IMR-90 (cell line): ENCODE measurements around the gene PSMA7. TPM values are rescaled to one million over a fixed set of nuclear protein-coding genes. Genes with fewer than 3 reads are reported as not detected.
A peak's percentile ranks its signal among the peaks of the same experiment; 100 is the strongest.

Source experiments
- ATAC-seq: fragments of 200-7000 bp; cut with Tn5 transposase; 2 replicates; pipeline ENCODE4 v1.9.1; 2020; ENCODE audit warnings: low read depth, mild to moderate bottlenecking, moderate library complexity
- BruUV-seq: library from RNA; stranded (reverse); fragments of 400-500 nt; replicated peaks from 2 replicates; lab custom pipeline; 2021; lab: Mats Ljungman, UMichigan
- CTCF ChIA-PET: fragments of 300-600 bp; formaldehyde crosslinking; extraction: SDS; loops from one replicate; lab custom pipeline; 2021; ENCODE audit warnings: antibody characterized with exemption; lab: Yijun Ruan, JAX
- POLR2A ChIA-PET: fragments of 300-600 bp; sonication (Branson Sonifier 250); formaldehyde crosslinking; loops from one replicate; lab custom pipeline; 2022; ENCODE audit warnings: antibody characterized with exemption; ENCODE audit not compliant: unreplicated experiment; lab: Charles Lee
- DNase-seq: peaks from one replicate; pipeline ENCODE4 v3.0.0; 2013
- H2AFZ ChIP-seq: replicated peaks from 2 replicates; pipeline ENCODE3; 2013; ENCODE audit warnings: low read length, mild to moderate bottlenecking; ENCODE audit not compliant: poor library complexity
- H2AK5ac ChIP-seq: 2 replicates; pipeline ENCODE4 v1.6.1; 2013; ENCODE audit warnings: low read depth, low read length, inconsistent platforms
- H2AK9ac ChIP-seq: replicated peaks from 2 replicates; pipeline ENCODE3; 2013; ENCODE audit warnings: mild to moderate bottlenecking, low read depth, low read length, moderate library complexity; ENCODE audit not compliant: poor library complexity
- H2BK120ac ChIP-seq: 2 replicates; pipeline ENCODE4 v1.6.1; 2013; ENCODE audit warnings: low read depth, low read length, inconsistent platforms
- H2BK15ac ChIP-seq: 3 replicates; pipeline ENCODE4 v1.6.1; 2013; ENCODE audit warnings: low read depth, low read length, inconsistent platforms
- H2BK20ac ChIP-seq: 2 replicates; pipeline ENCODE4 v1.6.1; 2013; ENCODE audit warnings: low read depth, mild to moderate bottlenecking, inconsistent platforms, low read length, moderate library complexity
- H2BK5ac ChIP-seq: 2 replicates; pipeline ENCODE4 v1.6.1; 2013; ENCODE audit warnings: mild to moderate bottlenecking, low read depth, low read length, inconsistent platforms; ENCODE audit not compliant: poor library complexity, severe bottlenecking
- H3K14ac ChIP-seq: replicated peaks from 2 replicates; pipeline ENCODE4 v1.6.1; 2013; ENCODE audit warnings: low read depth, low read length, inconsistent platforms
- H3K18ac ChIP-seq: 2 replicates; pipeline ENCODE4 v1.6.1; 2013; ENCODE audit warnings: low read depth, low read length, control low read depth
- H3K23ac ChIP-seq: 2 replicates; pipeline ENCODE4 v1.6.1; 2013; ENCODE audit warnings: low read depth, low read length, inconsistent platforms
- H3K27ac ChIP-seq: 2 replicates; pipeline ENCODE4 v1.5.1; 2013; ENCODE audit warnings: mild to moderate bottlenecking, control low read depth, low read length; ENCODE audit not compliant: insufficient read depth
- H3K27me3 ChIP-seq: 2 replicates; pipeline ENCODE4 v1.6.1; 2013; ENCODE audit warnings: low read length; ENCODE audit not compliant: control insufficient read depth, insufficient read depth
- H3K36me3 ChIP-seq: 2 replicates; pipeline ENCODE4 v1.6.1; 2013; ENCODE audit warnings: low read length, mixed read lengths; ENCODE audit not compliant: control insufficient read depth, insufficient read depth
- H3K4ac ChIP-seq: 2 replicates; pipeline ENCODE4 v1.6.1; 2013; ENCODE audit warnings: low read depth, low read length, inconsistent platforms
- H3K4me1 ChIP-seq: 2 replicates; pipeline ENCODE4 v1.6.1; 2013; ENCODE audit warnings: low read length, mixed read lengths; ENCODE audit not compliant: control insufficient read depth, insufficient read depth
- H3K4me2 ChIP-seq: 2 replicates; pipeline ENCODE4 v1.6.1; 2013; ENCODE audit warnings: low read depth, mild to moderate bottlenecking, control low read depth, low read length, moderate library complexity
- H3K4me3 ChIP-seq: 2 replicates; pipeline ENCODE4 v1.5.1; 2013; ENCODE audit warnings: low read depth, mild to moderate bottlenecking, control low read depth, low read length, moderate library complexity; ENCODE audit not compliant: insufficient read depth
- H3K56ac ChIP-seq: 2 replicates; pipeline ENCODE4 v1.6.1; 2013; ENCODE audit warnings: low read length, inconsistent platforms; ENCODE audit not compliant: insufficient read depth; ENCODE audit errors: extremely low read depth
- H3K79me1 ChIP-seq, 2 experiments: 2 replicates each; pipeline ENCODE4 v1.6.1; 2013; ENCODE audit warnings: low read length in 2 of 2, inconsistent platforms in 1 of 2, low read depth in 1 of 2
- H3K9ac ChIP-seq: 2 replicates; pipeline ENCODE4 v1.6.1; 2013; ENCODE audit warnings: low read depth, low read length, control low read depth
- H3K9me1 ChIP-seq: 2 replicates; pipeline ENCODE4 v1.6.1; 2013; ENCODE audit warnings: low read length, inconsistent platforms; ENCODE audit not compliant: insufficient read depth
- H3K9me3 ChIP-seq: 2 replicates; pipeline ENCODE4 v1.6.1; 2013; ENCODE audit warnings: low read length; ENCODE audit not compliant: control insufficient read depth, insufficient read depth
- H4K20me1 ChIP-seq: 2 replicates; pipeline ENCODE4 v1.6.1; 2013; ENCODE audit warnings: low read length, inconsistent platforms; ENCODE audit not compliant: insufficient read depth
- H4K5ac ChIP-seq: 2 replicates; pipeline ENCODE4 v1.6.1; 2013; ENCODE audit warnings: mild to moderate bottlenecking, low read depth, low read length, control low read depth
- H4K8ac ChIP-seq, 2 experiments: 2 replicates each; pipeline ENCODE4 v1.6.1; 2013; ENCODE audit warnings: low read depth in 2 of 2, low read length in 2 of 2, control low read depth in 1 of 2, inconsistent platforms in 1 of 2
- H4K91ac ChIP-seq: 2 replicates; pipeline ENCODE4 v1.6.1; 2013; ENCODE audit warnings: low read depth, low read length, inconsistent platforms; ENCODE audit not compliant: insufficient read depth
- BHLHE40 ChIP-seq: fragments of 150-350 bp; IDR thresholded peaks from 2 replicates; pipeline ENCODE4 v1.6.1; 2016; ENCODE audit warnings: mild to moderate bottlenecking, low read depth, low read length
- CEBPB ChIP-seq: IDR thresholded peaks from 2 replicates; pipeline ENCODE4 v1.6.1; 2012; ENCODE audit warnings: low read depth, low read length, improper control_type of control experiment
- CHD1 ChIP-seq: IDR thresholded peaks from 2 replicates; pipeline ENCODE4 v1.6.1; 2012; ENCODE audit warnings: low read depth, low read length, improper control_type of control experiment
- CTCF ChIP-seq: conservative IDR thresholded peaks from 2 replicates; pipeline ENCODE4 v1.5.1; 2012; ENCODE audit warnings: mild to moderate bottlenecking, low read depth, low read length, improper control_type of control experiment
- FOS ChIP-seq: fragments of 150-350 bp; IDR thresholded peaks from 2 replicates; pipeline ENCODE4 v1.6.1; 2016; ENCODE audit warnings: low read depth, low read length
- MAFK ChIP-seq: IDR thresholded peaks from 2 replicates; pipeline ENCODE4 v1.6.1; 2012; ENCODE audit warnings: low read depth, low read length, improper control_type of control experiment
- MAZ ChIP-seq: IDR thresholded peaks from 2 replicates; pipeline ENCODE4 v1.6.1; 2012; ENCODE audit warnings: low read depth, mild to moderate bottlenecking, low read length, improper control_type of control experiment, moderate library complexity, borderline replicate concordance
- MXI1 ChIP-seq: IDR thresholded peaks from 2 replicates; pipeline ENCODE4 v1.6.1; 2012; ENCODE audit warnings: low read depth, mild to moderate bottlenecking, low read length, moderate library complexity, borderline replicate concordance
- NFE2L2 ChIP-seq: fragments of 150-350 bp; IDR thresholded peaks from 2 replicates; pipeline ENCODE4 v1.6.1; 2016; ENCODE audit warnings: low read depth, mild to moderate bottlenecking, low read length
- POLR2A ChIP-seq: IDR thresholded peaks from 2 replicates; pipeline ENCODE4 v1.6.1; 2012; ENCODE audit warnings: mild to moderate bottlenecking, low read depth, low read length
- RAD21 ChIP-seq: IDR thresholded peaks from 2 replicates; pipeline ENCODE4 v1.6.1; 2012; ENCODE audit warnings: low read length, improper control_type of control experiment
- RCOR1 ChIP-seq: IDR thresholded peaks from 2 replicates; pipeline ENCODE4 v1.6.1; 2012; ENCODE audit warnings: mild to moderate bottlenecking, low read length, improper control_type of control experiment; ENCODE audit not compliant: insufficient replicate concordance
- RFX5 ChIP-seq: IDR thresholded peaks from 2 replicates; pipeline ENCODE4 v1.8.0; 2012; ENCODE audit warnings: low read depth, mild to moderate bottlenecking, low read length, moderate library complexity
- SMC3 ChIP-seq: fragments of 150-350 bp; IDR thresholded peaks from 2 replicates; pipeline ENCODE4 v1.6.1; 2016; ENCODE audit warnings: low read depth, mild to moderate bottlenecking, antibody characterized with exemption, low read length, moderate library complexity
- USF2 ChIP-seq: fragments of 150-350 bp; IDR thresholded peaks from 2 replicates; pipeline ENCODE4 v1.6.1; 2017; ENCODE audit warnings: mild to moderate bottlenecking, antibody characterized with exemption, low read length, low read depth
- WGBS, 2 experiments: methylation state at CpG; one replicate each; pipeline versions ENCODE4 v1.1.5 to v1.1.7; 2013; ENCODE audit warnings: missing lambda C conversion rate in 2 of 2; ENCODE audit not compliant: insufficient read length in 1 of 2; ENCODE audit errors: extremely low coverage in 2 of 2; 5-methylcytosine and 5-hydroxymethylcytosine counted together
- dilution Hi-C: fragments of 300-500 bp; cut with HindIII; formaldehyde crosslinking; loops from one replicate; pipeline ENCODE4 v1.14.3; 2018; ENCODE audit warnings: low sequenced_read_pairs; ENCODE audit not compliant: unreplicated experiment
- in situ Hi-C: fragments of 300-500 bp; cut with MboI; formaldehyde crosslinking; loops from 3 replicates; pipeline ENCODE4 v1.14.3; 2019; ENCODE audit warnings: low sequenced_read_pairs, inconsistent platforms, mixed read lengths
- intact Hi-C: fragments of 100-400 bp; cut with micrococcal nuclease; formaldehyde crosslinking; loops from 2 replicates; pipeline ENCODE4 v1.10.0; 2022
- polyA plus RNA-seq, 3 experiments: library from polyadenylated mRNA; depleted of rRNA; stranded (reverse); fragments of >200 nt; gene quantifications; 2 replicates each; pipeline ENCODE4 v1.2.3, GENCODE V29; 2012; ENCODE audit warnings: low replicate concordance in 1 of 3
- total RNA-seq: library from RNA; depleted of rRNA; stranded (reverse); fragments of >200 nt; gene quantifications from 2 replicates; pipeline ENCODE4 v1.2.3, GENCODE V29; 2012
- TF ChIP-seq, protein P1 (sequence below): fragments of 150-350 bp; IDR thresholded peaks from 2 replicates; pipeline ENCODE4 v1.6.1; 2016; ENCODE audit warnings: low read depth, mild to moderate bottlenecking, low read length, moderate library complexity, borderline replicate concordance

Gene PSMA7
- total and polyA plus RNA-seq, 2 of the 4 experiments (the other 2 are of a cell fraction): 417 to 458 TPM

DNA sequence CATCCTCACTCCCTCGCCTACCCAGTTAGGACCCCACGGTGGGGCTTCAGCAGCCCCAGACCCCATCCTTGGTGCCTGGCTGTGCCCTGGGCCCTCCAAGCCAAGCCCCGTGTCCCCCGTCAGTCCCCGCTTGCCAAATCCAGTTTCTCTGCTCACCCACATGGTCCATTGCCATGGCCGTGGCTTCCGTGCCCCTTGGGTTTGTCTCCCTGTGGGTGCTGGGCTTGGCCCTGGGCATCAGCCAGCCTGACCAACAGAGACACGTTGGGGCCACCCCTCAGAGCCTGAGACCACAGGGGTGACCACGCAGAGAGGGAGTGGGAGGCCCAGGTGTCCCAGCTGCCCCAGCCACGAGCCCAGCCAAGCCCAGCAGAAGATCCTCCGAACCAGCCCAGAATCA, 8.0 kb upstream of the PSMA7 start:
- H3K9me3 ChIP-seq: no peaks in the 10 kb centered on the region
- H4K8ac ChIP-seq: no peak overlapping the region
- no TSS peak for BruUV-seq
- ChIA-PET POLR2A (no interaction called here), CTCF (no interaction called here)
- peaks cover 88% of the 10 kb centered on the region for H4K20me1 ChIP-seq
- no peak overlapping the region for H2AFZ ChIP-seq
- dilution Hi-C loops (no loop called here), intact Hi-C loops (no loop called here), in situ Hi-C loops (no loop called here)
- no peak overlapping the region for H3K23ac ChIP-seq
- H3K9me1 ChIP-seq: peaks cover 31% of the 10 kb centered on the region
- no peak overlapping the region for H3K4me3 ChIP-seq
- H4K91ac ChIP-seq: no peak overlapping the region
- H3K4ac ChIP-seq: no peak overlapping the region
- H2BK5ac ChIP-seq: no peak overlapping the region
- H3K79me1 ChIP-seq: peaks cover 19 to 84% of the 10 kb centered on the region in 2 experiments
- no peaks in the 10 kb centered on the region for H3K27me3 ChIP-seq
- no peak overlapping the region for H3K4me2 ChIP-seq
- no peak overlapping the region for H3K18ac ChIP-seq
- no peak overlapping the region for H3K27ac ChIP-seq
- ATAC-seq (no peak), DNase-seq (no peak)
- H3K36me3 ChIP-seq: peaks cover 11% of the 10 kb centered on the region; the same call in 1 of the 2 replicates
- 92% methylated on average over 8 of the region's 11 CpGs; no CpG with 5 or more reads in 1 of the 2 experiments for WGBS, 2 experiments
- H3K14ac ChIP-seq: no peak overlapping the region
- H2AK9ac ChIP-seq: peak overlapping the region; percentile 28
- H3K4me1 ChIP-seq: peaks cover 5% of the 10 kb centered on the region
- no peak overlapping the region for H3K9ac ChIP-seq
- TF ChIP-seq MAFK (no peak), MAZ (no peak), BHLHE40 (no peak), RFX5 (no peak), POLR2A (no peak), USF2 (no peak), MXI1 (no peak), SMC3 (no peak), RCOR1 (no peak), CHD1 (no peak), CTCF (no peak), NFE2L2 (no peak), CEBPB (no peak), FOS (no peak), RAD21 (no peak)
- TF ChIP-seq, protein P1, sequence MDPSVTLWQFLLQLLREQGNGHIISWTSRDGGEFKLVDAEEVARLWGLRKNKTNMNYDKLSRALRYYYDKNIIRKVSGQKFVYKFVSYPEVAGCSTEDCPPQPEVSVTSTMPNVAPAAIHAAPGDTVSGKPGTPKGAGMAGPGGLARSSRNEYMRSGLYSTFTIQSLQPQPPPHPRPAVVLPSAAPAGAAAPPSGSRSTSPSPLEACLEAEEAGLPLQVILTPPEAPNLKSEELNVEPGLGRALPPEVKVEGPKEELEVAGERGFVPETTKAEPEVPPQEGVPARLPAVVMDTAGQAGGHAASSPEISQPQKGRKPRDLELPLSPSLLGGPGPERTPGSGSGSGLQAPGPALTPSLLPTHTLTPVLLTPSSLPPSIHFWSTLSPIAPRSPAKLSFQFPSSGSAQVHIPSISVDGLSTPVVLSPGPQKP: no peak
- no peak overlapping the region for H2AK5ac ChIP-seq
- no peak overlapping the region for H2BK20ac ChIP-seq
- H2BK120ac ChIP-seq: no peak overlapping the region
- no peak overlapping the region for H2BK15ac ChIP-seq
- H4K5ac ChIP-seq: no peak overlapping the region
- no peak overlapping the region for H3K56ac ChIP-seq
